Endothelial cell of umbilical vein (primary cell): Measurements from ENCODE around the gene KCNJ6. TPM values are rescaled to one million over a fixed set of nuclear protein-coding genes. Genes with fewer than 3 reads are reported as not detected.

Experiments used
- BruUV-seq: library from RNA; stranded (reverse); fragments of 400-500 nt; replicated peaks from 2 replicates; lab custom pipeline; 2021; lab: Mats Ljungman, UMichigan
- CTCF ChIA-PET: fragments of 300-600, 350-600 bp; sonication (Branson Sonifier 250); formaldehyde crosslinking; loops from one replicate; lab custom pipeline; 2021; ENCODE audit warnings: antibody characterized with exemption, inconsistent platforms; lab: Charles Lee
- POLR2A ChIA-PET: fragments of 300-600, 350-600 bp; sonication (Branson Sonifier 250); formaldehyde crosslinking; loops from one replicate; lab custom pipeline; 2021; ENCODE audit warnings: antibody characterized with exemption, inconsistent platforms; lab: Charles Lee
- DNase-seq: peaks from one replicate; pipeline ENCODE4 v3.0.0-alpha.2; 2011; ENCODE audit warnings: low read depth, low spot score
- FAIRE-seq: peaks from 2 replicates; lab custom pipeline; 2011; peaks lifted over from hg19 to GRCh38; lab: Jason Lieb, UNC
- H2AFZ ChIP-seq: 2 replicates; pipeline ENCODE4 v1.6.0; 2012; ENCODE audit warnings: low read depth, low read length, control low read depth, inconsistent platforms
- H3K27ac ChIP-seq: 2 replicates; pipeline ENCODE4 v1.5.1; 2011; ENCODE audit warnings: low read depth, mild to moderate bottlenecking, control low read depth, low read length, moderate library complexity; ENCODE audit not compliant: insufficient read depth
- H3K27me3 ChIP-seq, 2 experiments: 2 replicates each; pipeline versions ENCODE4 v1.6.0 to v1.6.1; 2011; ENCODE audit warnings: low read length in 2 of 2, mixed read lengths in 1 of 2; ENCODE audit not compliant: control insufficient read depth in 2 of 2, insufficient read depth in 2 of 2
- H3K36me3 ChIP-seq, 2 experiments: 2 replicates in 1 of 2; 3 replicates in 1 of 2; pipeline ENCODE4 v1.5.1; 2011; ENCODE audit warnings: low read length in 2 of 2, mild to moderate bottlenecking in 1 of 2, moderate library complexity in 1 of 2; ENCODE audit not compliant: control insufficient read depth in 2 of 2, insufficient read depth in 2 of 2; ENCODE audit errors: extremely low read depth in 1 of 2
- H3K4me1 ChIP-seq: 3 replicates; pipeline ENCODE4 v1.5.1; 2011; ENCODE audit warnings: mild to moderate bottlenecking, low read length; ENCODE audit not compliant: control insufficient read depth, insufficient read depth; ENCODE audit errors: extremely low read depth
- H3K4me2 ChIP-seq: 2 replicates; pipeline ENCODE4 v1.6.1; 2011; ENCODE audit warnings: low read length, control low read depth, mixed read lengths; ENCODE audit not compliant: insufficient read depth
- H3K4me3 ChIP-seq, 3 experiments: fragments of 200-600 bp in 1 of 3; sonication (generic), shearing (Covaris generic) in 1 of 3; replicated peaks in 1 of 3; 2 replicates each; pipeline ENCODE4 v1.5.1; 2011 to 2016; ENCODE audit warnings: control low read depth in 3 of 3, low read length in 3 of 3, mild to moderate bottlenecking in 2 of 3, inconsistent platforms in 1 of 3, low read depth in 1 of 3, moderate library complexity in 1 of 3; ENCODE audit not compliant: insufficient read depth in 1 of 3
- H3K79me2 ChIP-seq: 2 replicates; pipeline ENCODE4 v1.6.0; 2012; ENCODE audit warnings: low read length, inconsistent platforms; ENCODE audit not compliant: control insufficient read depth, insufficient read depth
- H3K9ac ChIP-seq: replicated peaks from 2 replicates; pipeline ENCODE3; 2011; ENCODE audit warnings: low read length, control low read depth; ENCODE audit not compliant: insufficient read depth; ENCODE audit errors: extremely low read depth
- H3K9me1 ChIP-seq: replicated peaks from 3 replicates; pipeline ENCODE4 v1.6.0; 2011; ENCODE audit warnings: mild to moderate bottlenecking, low read length; ENCODE audit not compliant: control insufficient read depth, insufficient read depth; ENCODE audit errors: extremely low read depth
- H3K9me3 ChIP-seq: replicated peaks from 2 replicates; pipeline ENCODE4 v1.5.1; 2012; ENCODE audit warnings: low read length, inconsistent platforms; ENCODE audit not compliant: control insufficient read depth, insufficient read depth
- H4K20me1 ChIP-seq: replicated peaks from 2 replicates; pipeline ENCODE3; 2011; ENCODE audit warnings: mild to moderate bottlenecking, low read length; ENCODE audit not compliant: control insufficient read depth, insufficient read depth; ENCODE audit errors: extremely low read depth
- EZH2 ChIP-seq: IDR thresholded peaks from 2 replicates; pipeline ENCODE4 v1.6.1; 2012; ENCODE audit warnings: borderline replicate concordance, low read depth, mild to moderate bottlenecking, moderate library complexity, low read length, inconsistent platforms; ENCODE audit not compliant: severe bottlenecking
- FOS ChIP-seq: IDR thresholded peaks from 2 replicates; pipeline ENCODE4 v1.6.1; 2011; ENCODE audit warnings: mild to moderate bottlenecking, low read length, moderate library complexity, borderline replicate concordance; ENCODE audit not compliant: insufficient read depth
- GATA2 ChIP-seq: IDR thresholded peaks from 2 replicates; pipeline ENCODE4 v1.7.0; 2011; ENCODE audit warnings: low read depth, mild to moderate bottlenecking, moderate library complexity, mixed read lengths, low read length; ENCODE audit not compliant: insufficient read length, insufficient read depth
- JUN ChIP-seq: IDR thresholded peaks from 2 replicates; pipeline ENCODE4 v1.6.1; 2011; ENCODE audit warnings: borderline replicate concordance, low read depth; ENCODE audit not compliant: insufficient read length, insufficient read depth
- MAX ChIP-seq: IDR thresholded peaks from 2 replicates; pipeline ENCODE4 v1.6.1; 2011; ENCODE audit not compliant: insufficient read depth, insufficient read length
- MYC ChIP-seq: IDR thresholded peaks from one replicate; pipeline ENCODE4 v1.6.1; 2011; ENCODE audit warnings: mild to moderate bottlenecking, low read depth, low read length
- POLR2A ChIP-seq: IDR thresholded peaks from 2 replicates; pipeline ENCODE4 v1.6.1; 2012; ENCODE audit warnings: low read depth, mild to moderate bottlenecking, control low read depth, low read length
- POLR2AphosphoS5 ChIP-seq: IDR thresholded peaks from 2 replicates; pipeline ENCODE4 v1.6.1; 2012; ENCODE audit warnings: low read depth, mild to moderate bottlenecking, control low read depth, low read length, moderate library complexity; ENCODE audit not compliant: insufficient read depth
- dilution Hi-C: fragments of 300-500 bp; cut with MboI; formaldehyde crosslinking; loops from one replicate; pipeline ENCODE4 v1.15.0; 2019; ENCODE audit warnings: low sequenced_read_pairs; ENCODE audit not compliant: extremely low pct_ligation_motif_present
- intact Hi-C: fragments of 100-400 bp; cut with micrococcal nuclease; formaldehyde crosslinking; loops from one replicate; pipeline ENCODE4 v1.10.0; 2022
- polyA plus RNA-seq, 4 experiments: library from polyadenylated mRNA; depleted of rRNA in 3 of 4; stranded (reverse) in 3 of 4; unstranded in 1 of 4; fragments of >200 nt; gene quantifications; 2 replicates each; pipeline versions ENCODE4 v1.2.1 to v1.2.3, GENCODE V29; 2011 to 2012; ENCODE audit warnings: missing spikeins in 1 of 4
- total RNA-seq: library from RNA; stranded (reverse); gene quantifications from 2 replicates; pipeline ENCODE4 v1.2.3, GENCODE V29; 2021
- TF ChIP-seq, protein P1 (sequence below), 2 donors: IDR thresholded peaks; 1 replicate in 1 of 2; 2 replicates in 1 of 2; pipeline ENCODE4 v1.5.1; 2011; ENCODE audit warnings: low read length in 2 of 2, mild to moderate bottlenecking in 2 of 2, moderate library complexity in 2 of 2, control low read depth in 1 of 2, inconsistent platforms in 1 of 2, low read depth in 1 of 2; ENCODE audit not compliant: insufficient read depth in 1 of 2; ENCODE audit errors: extremely low read depth in 1 of 2

Gene KCNJ6
- total and polyA plus RNA-seq, 2 donors (not counting 3 experiments of a cell fraction or from before 2014, with no cell fraction given): not detected

DNA sequence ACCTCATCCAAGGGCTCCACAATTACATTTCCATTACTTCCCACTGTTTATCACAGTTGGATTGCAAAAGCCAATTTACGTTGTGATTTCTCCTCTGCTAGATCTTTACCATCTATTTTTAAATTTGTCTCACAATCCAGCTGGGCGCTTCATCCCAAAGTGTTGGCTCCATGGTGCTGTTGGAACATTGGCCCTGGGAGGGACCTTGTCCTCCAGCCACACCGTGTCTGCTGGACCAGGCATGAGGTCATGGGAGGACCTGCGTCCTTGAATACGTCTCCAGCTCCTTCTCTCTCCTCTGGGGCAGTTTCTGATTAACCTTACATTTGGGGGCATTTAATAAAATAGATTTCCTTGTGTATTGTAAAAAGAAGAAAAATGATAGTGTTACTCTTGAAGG, 125.4 kb downstream of the KCNJ6 start:
- H3K4me2 ChIP-seq: no peak overlapping the region
- H3K36me3 ChIP-seq: no peaks in the 10 kb centered on the region
- H3K9ac ChIP-seq: no peak overlapping the region
- no peak for TF ChIP-seq EZH2
- TF ChIP-seq POLR2AphosphoS5: no peak
- TF ChIP-seq POLR2A: no peak
- TF ChIP-seq, protein P1, sequence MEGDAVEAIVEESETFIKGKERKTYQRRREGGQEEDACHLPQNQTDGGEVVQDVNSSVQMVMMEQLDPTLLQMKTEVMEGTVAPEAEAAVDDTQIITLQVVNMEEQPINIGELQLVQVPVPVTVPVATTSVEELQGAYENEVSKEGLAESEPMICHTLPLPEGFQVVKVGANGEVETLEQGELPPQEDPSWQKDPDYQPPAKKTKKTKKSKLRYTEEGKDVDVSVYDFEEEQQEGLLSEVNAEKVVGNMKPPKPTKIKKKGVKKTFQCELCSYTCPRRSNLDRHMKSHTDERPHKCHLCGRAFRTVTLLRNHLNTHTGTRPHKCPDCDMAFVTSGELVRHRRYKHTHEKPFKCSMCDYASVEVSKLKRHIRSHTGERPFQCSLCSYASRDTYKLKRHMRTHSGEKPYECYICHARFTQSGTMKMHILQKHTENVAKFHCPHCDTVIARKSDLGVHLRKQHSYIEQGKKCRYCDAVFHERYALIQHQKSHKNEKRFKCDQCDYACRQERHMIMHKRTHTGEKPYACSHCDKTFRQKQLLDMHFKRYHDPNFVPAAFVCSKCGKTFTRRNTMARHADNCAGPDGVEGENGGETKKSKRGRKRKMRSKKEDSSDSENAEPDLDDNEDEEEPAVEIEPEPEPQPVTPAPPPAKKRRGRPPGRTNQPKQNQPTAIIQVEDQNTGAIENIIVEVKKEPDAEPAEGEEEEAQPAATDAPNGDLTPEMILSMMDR (IDR thresholded peaks at IDR 0.05; ENCODE audit: extremely low read depth in 1 of 2, insufficient read depth in 1 of 2, low read depth in 1 of 2, low read length in 2 of 2): no peak
- TF ChIP-seq FOS: no peak
- TF ChIP-seq JUN: no peak
- no peak for TF ChIP-seq GATA2
- TF ChIP-seq MAX: no peak
- no peak for TF ChIP-seq MYC
- no peaks in the 10 kb centered on the region for H3K9me3 ChIP-seq
- H3K27ac ChIP-seq: no peak overlapping the region
- ChIA-PET POLR2A (no interaction called here), CTCF (no interaction called here)
- no peaks in the 10 kb centered on the region for H3K79me2 ChIP-seq
- no peak overlapping the region for H2AFZ ChIP-seq
- no peaks in the 10 kb centered on the region for H3K27me3 ChIP-seq
- BruUV-seq: no TSS peak
- no peaks in the 10 kb centered on the region for H4K20me1 ChIP-seq
- no peak overlapping the region for H3K4me3 ChIP-seq
- FAIRE-seq (no peak), DNase-seq (no peak)
- intact Hi-C loops (no loop called here), dilution Hi-C loops (no loop called here)
- no peaks in the 10 kb centered on the region for H3K9me1 ChIP-seq
- peaks cover 9% of the 10 kb centered on the region for H3K4me1 ChIP-seq
